Measurements from ENCODE around the gene RBBP4. TPM values are rescaled to one million over a fixed set of nuclear protein-coding genes. Genes with fewer than 3 reads are reported as not detected.

Gene RBBP4
- total and polyA plus RNA-seq, 2 experiments from 2014 or later, result 275 to 336 TPM

GRCh38 chr1:32612189-32612881 lies 38.7 kb upstream of the RBBP4 start:
- Histone ChIP-seq H3K9me3 (ENCODE audit: low read depth) (no peaks in the 10 kb centered on the region), H3K36me3 (no peaks in the 10 kb centered on the region), H3K4me1 (ENCODE audit: low read depth) (no peaks in the 10 kb centered on the region), H3K4me3 (peak overlapping the region; percentile 25), H3K27me3 (no peaks in the 10 kb centered on the region), H3K27ac (no peak overlapping the region)
- peak; percentile 34 for TF ChIP-seq CTCF (IDR thresholded peaks at IDR 0.05; ENCODE audit: low read depth, low read length)
- DNase-seq (ENCODE audit: low read depth in 1 of 2, low spot score in 1 of 2), result peak; percentile 82 to 89

GRCh38 chr1:32613472-32613871 lies 37.5 kb upstream of the RBBP4 start:
- TF ChIP-seq CTCF (IDR thresholded peaks at IDR 0.05; ENCODE audit: low read depth, low read length), result no peak
- DNase-seq (ENCODE audit: low read depth in 1 of 2, low spot score in 1 of 2), result no peak
- Histone ChIP-seq H3K4me3 (no peak overlapping the region), H3K27me3 (no peaks in the 10 kb centered on the region), H3K27ac (no peak overlapping the region), H3K9me3 (ENCODE audit: low read depth) (no peaks in the 10 kb centered on the region), H3K36me3 (no peaks in the 10 kb centered on the region), H3K4me1 (ENCODE audit: low read depth) (no peaks in the 10 kb centered on the region)

GRCh38 chr1:32618673-32619221 lies 32.3 kb upstream of the RBBP4 start:
- Histone ChIP-seq H3K27ac (no peak overlapping the region), H3K27me3 (no peaks in the 10 kb centered on the region), H3K9me3 (ENCODE audit: low read depth) (no peaks in the 10 kb centered on the region), H3K36me3 (no peaks in the 10 kb centered on the region), H3K4me1 (ENCODE audit: low read depth) (no peaks in the 10 kb centered on the region), H3K4me3 (no peak overlapping the region)
- peak in 1 of 2 donors; percentile 5 for DNase-seq (ENCODE audit: low read depth in 1 of 2, low spot score in 1 of 2)
- no peak for TF ChIP-seq CTCF (IDR thresholded peaks at IDR 0.05; ENCODE audit: low read depth, low read length)

GRCh38 chr1:32619701-32620485 lies 31.1 kb upstream of the RBBP4 start:
- no peaks in the 10 kb centered on the region for H3K9me3 ChIP-seq (ENCODE audit: low read depth)
- H3K4me3 ChIP-seq, result no peak overlapping the region
- peak; percentile 22 for TF ChIP-seq CTCF (IDR thresholded peaks at IDR 0.05; ENCODE audit: low read depth, low read length)
- H3K27ac ChIP-seq, result no peak overlapping the region
- H3K4me1 ChIP-seq (ENCODE audit: low read depth), result no peaks in the 10 kb centered on the region
- DNase-seq (ENCODE audit: low read depth in 1 of 2, low spot score in 1 of 2), result peak; percentile 5 to 59
- no peaks in the 10 kb centered on the region for H3K36me3 ChIP-seq
- no peaks in the 10 kb centered on the region for H3K27me3 ChIP-seq

GRCh38 chr1:32622205-32622604 lies 28.8 kb upstream of the RBBP4 start:
- DNase-seq (ENCODE audit: low read depth in 1 of 2, low spot score in 1 of 2), result no peak
- peaks cover 1% of the 10 kb centered on the region for H3K36me3 ChIP-seq
- no peaks in the 10 kb centered on the region for H3K9me3 ChIP-seq (ENCODE audit: low read depth)
- no peaks in the 10 kb centered on the region for H3K4me1 ChIP-seq (ENCODE audit: low read depth)
- no peaks in the 10 kb centered on the region for H3K27me3 ChIP-seq
- no peak overlapping the region for H3K4me3 ChIP-seq
- no peak for TF ChIP-seq CTCF (IDR thresholded peaks at IDR 0.05; ENCODE audit: low read depth, low read length)
- no peak overlapping the region for H3K27ac ChIP-seq
